ENCODE measurements around the gene RIPOR3.
"Not testable (repeated sequence)": the region's sequence is repeated elsewhere in the genome, so short reads cannot be mapped to it uniquely, and the experiment has no call there.

The RIPOR3 gene

GRCh38 chr20:50625986-50626677, 65.2 kb downstream of the RIPOR3 start:
- H3K36me3 Mint-ChIP-seq (ENCODE audit: low read depth) = no peaks in the 10 kb centered on the region
- intact Hi-C loops (cut with micrococcal nuclease) = loop anchor here (2.0 kb wide), 1 partner anchor 123 kb away; no protein-coding TSS in a partner anchor
- no peaks in the 10 kb centered on the region for H3K4me1 Mint-ChIP-seq (ENCODE audit: low read depth)
- no peak overlapping the region for H3K27ac Mint-ChIP-seq
- H3K4me3 Mint-ChIP-seq = no peak overlapping the region
- H3K9me3 Mint-ChIP-seq = peaks cover 4% of the 10 kb centered on the region
- no peaks in the 10 kb centered on the region for H3K27me3 Mint-ChIP-seq

- H3K27ac Mint-ChIP-seq = no peak overlapping the region
- H3K4me3 Mint-ChIP-seq = no peak overlapping the region
- H3K36me3 Mint-ChIP-seq (ENCODE audit: low read depth) = no peaks in the 10 kb centered on the region
- H3K27me3 Mint-ChIP-seq = no peaks in the 10 kb centered on the region
- intact Hi-C loops (cut with micrococcal nuclease) = no loop called here
- H3K9me3 Mint-ChIP-seq = peaks cover 9% of the 10 kb centered on the region
- no peaks in the 10 kb centered on the region for H3K4me1 Mint-ChIP-seq (ENCODE audit: low read depth)
These were observed 66.9 kb downstream of the RIPOR3 start for GRCh38 chr20:50624351-50625016.

GRCh38 chr20:50621068-50621665, 70.2 kb downstream of the RIPOR3 start:
- no peaks in the 10 kb centered on the region for H3K27me3 Mint-ChIP-seq
- no peak overlapping the region for H3K4me3 Mint-ChIP-seq
- no peaks in the 10 kb centered on the region for H3K36me3 Mint-ChIP-seq (ENCODE audit: low read depth)
- peaks cover 9% of the 10 kb centered on the region for H3K9me3 Mint-ChIP-seq
- intact Hi-C loops (cut with micrococcal nuclease) = no loop called here
- H3K4me1 Mint-ChIP-seq (ENCODE audit: low read depth) = no peaks in the 10 kb centered on the region
- no peak overlapping the region for H3K27ac Mint-ChIP-seq

- H3K4me1 Mint-ChIP-seq (ENCODE audit: low read depth); H3K4me3 Mint-ChIP-seq; H3K27me3 Mint-ChIP-seq; H3K36me3 Mint-ChIP-seq (ENCODE audit: low read depth); H3K9me3 Mint-ChIP-seq; intact Hi-C loops (cut with micrococcal nuclease); H3K27ac Mint-ChIP-seq: not testable (repeated sequence)
These were observed 70.9 kb downstream of the RIPOR3 start for GRCh38 chr20:50620459-50620858.

GRCh38 chr20:50618537-50618936, 72.8 kb downstream of the RIPOR3 start:
- no peaks in the 10 kb centered on the region for H3K4me1 Mint-ChIP-seq (ENCODE audit: low read depth)
- H3K36me3 Mint-ChIP-seq (ENCODE audit: low read depth) = no peaks in the 10 kb centered on the region
- no peak overlapping the region for H3K27ac Mint-ChIP-seq
- peaks cover 9% of the 10 kb centered on the region for H3K9me3 Mint-ChIP-seq
- no peak overlapping the region for H3K4me3 Mint-ChIP-seq
- intact Hi-C loops (cut with micrococcal nuclease) = no loop called here
- H3K27me3 Mint-ChIP-seq = no peaks in the 10 kb centered on the region

GRCh38 chr20:50617022-50617421, 74.3 kb downstream of the RIPOR3 start:
- Mint-ChIP-seq H3K27me3 (no peaks in the 10 kb centered on the region), H3K9me3 (peaks cover 9% of the 10 kb centered on the region), H3K4me1 (ENCODE audit: low read depth) (no peaks in the 10 kb centered on the region), H3K4me3 (no peak overlapping the region), H3K36me3 (ENCODE audit: low read depth) (no peaks in the 10 kb centered on the region), H3K27ac (no peak overlapping the region)
- intact Hi-C loops (cut with micrococcal nuclease) = no loop called here

- Mint-ChIP-seq H3K36me3 (ENCODE audit: low read depth) (no peaks in the 10 kb centered on the region), H3K4me1 (ENCODE audit: low read depth) (peaks cover 5% of the 10 kb centered on the region), H3K27ac (no peak overlapping the region), H3K9me3 (no peaks in the 10 kb centered on the region), H3K4me3 (no peak overlapping the region), H3K27me3 (no peaks in the 10 kb centered on the region)
- intact Hi-C loops (cut with micrococcal nuclease) = no loop called here
These were observed 75.9 kb downstream of the RIPOR3 start for GRCh38 chr20:50615407-50615806.

GRCh38 chr20:50613438-50614169, 77.7 kb downstream of the RIPOR3 start:
- Mint-ChIP-seq H3K36me3 (ENCODE audit: low read depth) (no peaks in the 10 kb centered on the region), H3K4me3 (no peak overlapping the region), H3K9me3 (no peaks in the 10 kb centered on the region), H3K27ac (no peak overlapping the region), H3K4me1 (ENCODE audit: low read depth) (peaks cover 5% of the 10 kb centered on the region), H3K27me3 (no peaks in the 10 kb centered on the region)
- intact Hi-C loops (cut with micrococcal nuclease) = no loop called here

GRCh38 chr20:50611128-50611810, 80.1 kb downstream of the RIPOR3 start:
- Mint-ChIP-seq H3K27me3 (no peaks in the 10 kb centered on the region), H3K27ac (no peak overlapping the region), H3K4me1 (ENCODE audit: low read depth) (peaks cover 5% of the 10 kb centered on the region), H3K4me3 (no peak overlapping the region), H3K36me3 (ENCODE audit: low read depth) (no peaks in the 10 kb centered on the region), H3K9me3 (no peaks in the 10 kb centered on the region)
- intact Hi-C loops (cut with micrococcal nuclease) = no loop called here

GRCh38 chr20:50610212-50610718, 81.1 kb downstream of the RIPOR3 start:
- no peaks in the 10 kb centered on the region for H3K27me3 Mint-ChIP-seq
- no peaks in the 10 kb centered on the region for H3K36me3 Mint-ChIP-seq (ENCODE audit: low read depth)
- intact Hi-C loops (cut with micrococcal nuclease) = no loop called here
- H3K4me1 Mint-ChIP-seq (ENCODE audit: low read depth) = peaks cover 5% of the 10 kb centered on the region
- no peak overlapping the region for H3K4me3 Mint-ChIP-seq
- H3K27ac Mint-ChIP-seq = no peak overlapping the region
- no peaks in the 10 kb centered on the region for H3K9me3 Mint-ChIP-seq

- intact Hi-C loops (cut with micrococcal nuclease) = no loop called here
- H3K4me1 Mint-ChIP-seq (ENCODE audit: low read depth) = peaks cover 5% of the 10 kb centered on the region
- H3K27ac Mint-ChIP-seq = no peak overlapping the region
- H3K4me3 Mint-ChIP-seq = no peak overlapping the region
- H3K9me3 Mint-ChIP-seq = no peaks in the 10 kb centered on the region
- H3K36me3 Mint-ChIP-seq (ENCODE audit: low read depth) = no peaks in the 10 kb centered on the region
- H3K27me3 Mint-ChIP-seq = no peaks in the 10 kb centered on the region
These were observed 81.8 kb downstream of the RIPOR3 start for GRCh38 chr20:50609438-50609989.

- Mint-ChIP-seq H3K27me3 (no peaks in the 10 kb centered on the region), H3K27ac (no peak overlapping the region), H3K4me3 (no peak overlapping the region), H3K4me1 (ENCODE audit: low read depth) (peaks cover 5% of the 10 kb centered on the region), H3K9me3 (no peaks in the 10 kb centered on the region), H3K36me3 (ENCODE audit: low read depth) (no peaks in the 10 kb centered on the region)
- intact Hi-C loops (cut with micrococcal nuclease) = no loop called here
These were observed 82.6 kb downstream of the RIPOR3 start for GRCh38 chr20:50608750-50609104.
